ENCODE measurements around the gene FARSB.

Gene FARSB

GRCh38 chr2:222656526-222657446, 894 bp upstream of the FARSB start:
- no peak for DNase-seq

GRCh38 chr2:222653280-222653679, 2.6 kb downstream of the FARSB start:
- DNase-seq: no peak

GRCh38 chr2:222652491-222653255, 3.2 kb downstream of the FARSB start:
- DNase-seq: no peak

GRCh38 chr2:222651718-222652418, 4.0 kb downstream of the FARSB start:
- DNase-seq: no peak

GRCh38 chr2:222649801-222650200, 6.1 kb downstream of the FARSB start:
- DNase-seq: no peak

GRCh38 chr2:222646008-222646407, 9.9 kb downstream of the FARSB start:
- no peak for DNase-seq

GRCh38 chr2:222643134-222643533, 12.8 kb downstream of the FARSB start:
- no peak for DNase-seq

- DNase-seq: no peak
Measured at GRCh38 chr2:222641336-222641735, 14.6 kb downstream of the FARSB start.

GRCh38 chr2:222637067-222637466, 18.8 kb downstream of the FARSB start:
- DNase-seq: no peak

GRCh38 chr2:222635295-222635694, 20.6 kb downstream of the FARSB start:
- DNase-seq: no peak

- no peak for DNase-seq
Measured at GRCh38 chr2:222627764-222628163, 28.1 kb downstream of the FARSB start.

- no peak for DNase-seq
Measured at GRCh38 chr2:222623756-222624309, 32.1 kb downstream of the FARSB start.

GRCh38 chr2:222622910-222623309, 33.0 kb downstream of the FARSB start:
- no peak for DNase-seq

GRCh38 chr2:222621893-222622292, 34.0 kb downstream of the FARSB start:
- no peak for DNase-seq

- DNase-seq: no peak
Measured at GRCh38 chr2:222615320-222615719, 40.6 kb downstream of the FARSB start.

GRCh38 chr2:222613715-222614331, 42.1 kb downstream of the FARSB start:
- peak; percentile 4 for DNase-seq

- DNase-seq: no peak
Measured at GRCh38 chr2:222611684-222612083, 44.2 kb downstream of the FARSB start.

- DNase-seq: no peak
Measured at GRCh38 chr2:222610746-222611145, 45.1 kb downstream of the FARSB start.

- DNase-seq: no peak
Measured at GRCh38 chr2:222609381-222609780, 46.5 kb downstream of the FARSB start.

GRCh38 chr2:222608081-222608480, 47.8 kb downstream of the FARSB start:
- no peak for DNase-seq

GRCh38 chr2:222606306-222606705, 49.6 kb downstream of the FARSB start:
- DNase-seq: no peak

GRCh38 chr2:222604749-222605515, 51.0 kb downstream of the FARSB start:
- no peak for DNase-seq
